Stomach (tissue), 9 donors: Measurements from ENCODE around the gene GBP1. TPM values are rescaled to one million over a fixed set of nuclear protein-coding genes. Genes with fewer than 3 reads are reported as not detected.
"Not testable (repeated sequence)": the region's sequence is repeated elsewhere in the genome, so short reads cannot be mapped to it uniquely, and the experiment has no call there.

Experiments used
- DNase-seq, 2 donors: peaks; one replicate each; pipeline versions ENCODE4 v3.0.0 to v3.0.0-alpha.2; 2013 to 2019
- H3K27ac ChIP-seq, 5 donors: fragments of 200-600 bp in 4 of 5; sonication (generic) in 4 of 5; one replicate each; pipeline ENCODE4 v1.5.1; 2013 to 2019; ENCODE audit warnings: mild to moderate bottlenecking in 1 of 5, moderate library complexity in 1 of 5
- H3K27me3 ChIP-seq, 3 donors: fragments of 200-600 bp; sonication (generic); one replicate each; pipeline ENCODE4 v1.5.1; 2017 to 2019; ENCODE audit warnings: mixed run types in 1 of 3
- H3K36me3 ChIP-seq, 4 donors: fragments of 200-600 bp; sonication (generic); 1 replicate in 3 of 4; 2 replicates in 1 of 4; pipeline ENCODE4 v1.5.1; 2016 to 2019
- H3K4me1 ChIP-seq, 4 donors: fragments of 200-600 bp; sonication (generic); one replicate each; pipeline ENCODE4 v1.5.1; 2016 to 2019
- H3K4me3 ChIP-seq, 4 donors: fragments of 200-600 bp; sonication (generic) in 3 of 4; one replicate each; pipeline ENCODE4 v1.5.1; 2016 to 2019; ENCODE audit warnings: mild to moderate bottlenecking in 1 of 4
- H3K9me3 ChIP-seq, 4 donors: fragments of 200-600 bp; sonication (generic); one replicate each; pipeline ENCODE4 v1.5.1; 2016 to 2019
- CTCF ChIP-seq, 7 experiments: fragments of 450-650 bp in 4 of 7; fragments of 200-600 bp in 3 of 7; sonication (generic) in 3 of 7; IDR thresholded peaks; one replicate each; pipeline ENCODE4 v1.5.1; 2016 to 2019; ENCODE audit warnings: antibody characterized with exemption in 7 of 7, control low read depth in 2 of 7, mild to moderate bottlenecking in 1 of 7
- EP300 ChIP-seq: sonication (generic); formaldehyde crosslinking; IDR thresholded peaks from one replicate; pipeline ENCODE4 v1.6.1; 2017; ENCODE audit warnings: antibody characterized with exemption
- POLR2A ChIP-seq, 4 donors: fragments of 450-650 bp; IDR thresholded peaks; one replicate each; pipeline ENCODE4 v1.6.1; 2016; ENCODE audit warnings: antibody characterized with exemption in 4 of 4, control low read depth in 2 of 4, mild to moderate bottlenecking in 1 of 4, moderate library complexity in 1 of 4
- POLR2AphosphoS5 ChIP-seq, 3 donors: sonication (generic); formaldehyde crosslinking; IDR thresholded peaks; one replicate each; pipeline ENCODE4 v1.6.1; 2016; ENCODE audit warnings: antibody characterized with exemption in 3 of 3
- WGBS, 5 donors: extraction: QIAGEN DNeasy Blood & Tissue Kit in 3 of 5; methylation state at CpG; one replicate each; pipeline versions ENCODE4 v1.1.5 to v1.1.7; 2013 to 2018; 5-methylcytosine and 5-hydroxymethylcytosine counted together
- intact Hi-C: fragments of 100-400 bp; cut with DNase I; formaldehyde crosslinking; loops from one replicate; pipeline ENCODE4 v1.15.1; 2023; ENCODE audit warnings: low total_unique reads
- polyA plus RNA-seq, 3 donors: library from polyadenylated mRNA; stranded (reverse); fragments of 200-250 nt; gene quantifications; one replicate each; pipeline ENCODE4 v1.2.3, GENCODE V29; 2013
- total RNA-seq, 5 donors: library from RNA; depleted of rRNA; stranded (reverse); fragments of >200 nt; gene quantifications; one replicate each; pipeline versions ENCODE4 v1.1.0 to v1.2.3, GENCODE V29; 2014 to 2016
- donor health status: healthy with polysubstance abuse.
- donor health status: Bipolar disorder and iron deficiency.
- donor health status: healthy.

The GBP1 gene
- total and polyA plus RNA-seq, 8 donors, result 5.9 to 43.5 (median 22.8) TPM

DNA sequence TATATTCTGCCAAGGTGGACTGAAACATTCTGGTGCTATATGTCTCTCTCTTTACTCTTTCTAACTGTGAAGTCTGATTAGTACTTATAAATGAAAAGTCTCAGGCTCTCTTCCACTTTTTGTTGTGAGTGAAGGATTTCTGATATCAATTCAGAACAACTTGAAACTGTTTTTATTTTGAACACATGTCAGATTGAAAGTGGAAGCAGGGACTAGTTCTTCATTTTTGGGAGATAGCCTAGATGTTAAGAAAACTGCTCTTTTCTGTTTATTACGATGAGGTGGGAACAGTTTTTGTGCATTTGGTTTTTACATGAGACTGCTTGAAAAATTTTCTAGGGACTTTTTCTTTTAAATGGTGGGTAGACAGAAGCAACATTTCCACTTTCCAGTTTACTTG lies 27.8 kb downstream of the GBP1 start:
- no peak for DNase-seq
- H3K36me3 ChIP-seq, result no peaks in the 10 kb centered on the region
- H3K27me3 ChIP-seq, result no peaks in the 10 kb centered on the region
- H3K27ac ChIP-seq, result no peak overlapping the region
- H3K9me3 ChIP-seq, result peaks cover 0 to 3% (median 0%) of the 10 kb centered on the region in 4 donors
- H3K4me3 ChIP-seq, result no peak overlapping the region
- intact Hi-C loops, result no loop called here
- no peaks in the 10 kb centered on the region for H3K4me1 ChIP-seq
- WGBS, 5 donors, result 79 to 89% (median 87%) methylated on average over 1 of the region's 1 CpG
- TF ChIP-seq POLR2AphosphoS5 (IDR thresholded peaks at IDR 0.05), result no peak

- H3K9me3 ChIP-seq, result peaks cover 0 to 3% (median 0%) of the 10 kb centered on the region in 4 donors
- no peaks in the 10 kb centered on the region for H3K27me3 ChIP-seq
- no peaks in the 10 kb centered on the region for H3K4me1 ChIP-seq
- no peak for DNase-seq
- TF ChIP-seq EP300 (no peak), CTCF (IDR thresholded peaks at IDR 0.05) (no peak), POLR2A (IDR thresholded peaks at IDR 0.05) (no peak), POLR2AphosphoS5 (IDR thresholded peaks at IDR 0.05) (no peak)
- 76 to 100% (median 92%) methylated on average over 1 of the region's 1 CpG for WGBS, 5 donors
- intact Hi-C loops, result no loop called here
- no peak overlapping the region for H3K27ac ChIP-seq
- no peak overlapping the region for H3K4me3 ChIP-seq
- H3K36me3 ChIP-seq, result no peaks in the 10 kb centered on the region
Observed at GRCh38 chr1:89035080-89035479, 29.9 kb downstream of the GBP1 start.

DNA sequence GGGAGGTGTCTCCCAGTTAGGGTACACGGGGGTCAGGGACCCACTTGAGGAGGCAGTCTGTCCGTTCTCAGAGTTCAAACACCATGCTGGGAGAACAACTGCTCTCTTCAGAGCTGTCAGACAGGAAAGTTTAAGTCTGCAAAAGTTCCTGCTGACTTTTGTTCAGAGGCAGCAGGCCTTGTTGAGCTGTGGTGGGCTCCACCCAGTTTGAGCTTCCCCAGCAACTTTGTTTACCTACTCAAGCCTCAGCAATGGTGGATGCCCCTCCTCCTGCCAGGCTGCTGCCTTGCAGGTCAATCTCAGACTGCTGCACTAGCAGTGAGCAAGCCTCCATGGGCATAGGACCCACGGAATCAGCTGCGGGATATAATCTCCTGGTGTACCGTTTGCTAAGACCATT lies 31.0 kb downstream of the GBP1 start:
- H3K4me3 ChIP-seq, H3K27ac ChIP-seq, intact Hi-C loops, H3K36me3 ChIP-seq, H3K27me3 ChIP-seq, DNase-seq, H3K9me3 ChIP-seq, H3K4me1 ChIP-seq: not testable (repeated sequence)
- 88 to 93% (median 92%) methylated on average over 5 of the region's 5 CpGs for WGBS, 5 donors

DNA sequence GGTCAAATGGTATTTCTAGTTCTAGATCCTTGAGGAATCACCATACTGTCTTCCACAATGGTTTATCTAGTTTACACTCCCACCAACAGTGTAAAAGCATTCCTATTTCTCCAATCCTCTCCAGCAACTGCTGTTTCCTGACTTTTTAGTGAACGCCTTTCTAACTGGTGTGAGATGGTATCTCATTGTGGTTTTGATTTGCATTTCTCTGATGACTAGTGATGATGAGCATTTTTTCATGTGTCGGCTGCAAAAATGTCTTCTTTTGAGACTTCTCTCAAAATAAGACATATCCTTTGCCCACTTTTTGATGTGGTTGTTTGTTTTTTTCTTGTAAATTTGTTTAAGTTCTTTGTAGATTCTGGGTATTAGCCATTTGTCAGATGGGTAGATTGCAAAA lies 36.0 kb downstream of the GBP1 start:
- 60 to 89% (median 83%) methylated on average over 2 of the region's 2 CpGs for WGBS, 5 donors
- intact Hi-C loops, H3K36me3 ChIP-seq, H3K27me3 ChIP-seq, H3K4me3 ChIP-seq, H3K4me1 ChIP-seq, H3K27ac ChIP-seq, H3K9me3 ChIP-seq, DNase-seq: not testable (repeated sequence)

GRCh38 chr1:89025928-89026327 lies 39.1 kb downstream of the GBP1 start:
- DNase-seq, result no peak
- no peaks in the 10 kb centered on the region for H3K27me3 ChIP-seq
- TF ChIP-seq EP300 (no peak), POLR2AphosphoS5 (IDR thresholded peaks at IDR 0.05) (no peak), POLR2A (IDR thresholded peaks at IDR 0.05) (no peak), CTCF (IDR thresholded peaks at IDR 0.05) (no peak)
- WGBS, 5 donors, result 86 to 92% (median 92%) methylated on average over 3 of the region's 3 CpGs
- no peaks in the 10 kb centered on the region for H3K36me3 ChIP-seq
- H3K4me1 ChIP-seq, result peaks cover 0 to 18% (median 9%) of the 10 kb centered on the region in 4 donors
- intact Hi-C loops, result no loop called here
- H3K27ac ChIP-seq, result no peak overlapping the region
- H3K4me3 ChIP-seq, result no peak overlapping the region
- H3K9me3 ChIP-seq, result no peaks in the 10 kb centered on the region

DNA sequence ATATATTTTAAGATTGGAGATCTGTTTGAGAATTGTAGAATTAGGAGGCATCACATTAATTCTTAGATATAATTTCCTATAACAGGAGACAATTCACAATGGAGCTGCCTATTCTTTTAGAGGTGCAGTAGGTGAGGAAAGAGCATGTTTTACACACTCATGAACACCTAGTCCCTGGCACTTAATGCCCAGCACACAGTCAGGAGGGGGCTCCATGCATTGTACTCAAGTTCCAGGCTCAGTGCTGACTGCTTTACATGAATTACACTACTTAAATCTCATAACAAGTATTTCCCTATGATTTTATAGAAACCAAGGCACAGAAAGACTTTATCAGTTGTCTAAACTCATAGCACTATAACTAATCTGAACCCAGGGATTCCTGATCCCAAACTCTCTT lies 42.0 kb downstream of the GBP1 start:
- Histone ChIP-seq H3K9me3 (no peaks in the 10 kb centered on the region), H3K4me1 (peaks cover 0 to 44% (median 24%) of the 10 kb centered on the region in 4 donors), H3K4me3 (peak overlapping the region; percentile 37 to 56 (median 52)), H3K36me3 (peaks cover 0 to 22% (median 16%) of the 10 kb centered on the region in 4 donors), H3K27ac (peak overlapping the region; percentile 81 to 93 (median 90)), H3K27me3 (no peaks in the 10 kb centered on the region)
- TF ChIP-seq EP300, result no peak
- TF ChIP-seq POLR2AphosphoS5 (IDR thresholded peaks at IDR 0.05), result no peak
- no peak for TF ChIP-seq POLR2A (IDR thresholded peaks at IDR 0.05)
- no peak for TF ChIP-seq CTCF (IDR thresholded peaks at IDR 0.05)
- intact Hi-C loops, result no loop called here
- no peak for DNase-seq
